Testis (tissue), 2 donors: Measurements from ENCODE around the gene ANXA2.

Experiments
- CTCF ChIP-seq, 3 experiments: fragments of 450-650 bp in 2 of 3; fragments of 200-600 bp in 1 of 3; sonication (generic) in 1 of 3; IDR thresholded peaks; one replicate each; pipeline ENCODE4 v1.5.1; 2016 to 2019; ENCODE audit warnings: antibody characterized with exemption in 3 of 3, mild to moderate bottlenecking in 2 of 3, moderate library complexity in 1 of 3
- POLR2A ChIP-seq: fragments of 450-650 bp; IDR thresholded peaks from one replicate; pipeline ENCODE4 v1.6.1; 2017; ENCODE audit warnings: antibody characterized with exemption, mild to moderate bottlenecking, moderate library complexity

GRCh38 chr15:60326824-60327654, 70.7 kb downstream of the ANXA2 start:
- TF ChIP-seq CTCF (IDR thresholded peaks at IDR 0.05) (peak; percentile 80 to 84 (median 82)), POLR2A (no peak)
